NCI-H1092 treated with DMSO at 0.1 percent for 48 hours (cell line): ENCODE data around the gene KLK2.

ENCODE experiments used
- DNase-seq: peaks from one replicate; lab custom pipeline; 2025; lab: John Stamatoyannopoulos, UW

The KLK2 gene

DNA sequence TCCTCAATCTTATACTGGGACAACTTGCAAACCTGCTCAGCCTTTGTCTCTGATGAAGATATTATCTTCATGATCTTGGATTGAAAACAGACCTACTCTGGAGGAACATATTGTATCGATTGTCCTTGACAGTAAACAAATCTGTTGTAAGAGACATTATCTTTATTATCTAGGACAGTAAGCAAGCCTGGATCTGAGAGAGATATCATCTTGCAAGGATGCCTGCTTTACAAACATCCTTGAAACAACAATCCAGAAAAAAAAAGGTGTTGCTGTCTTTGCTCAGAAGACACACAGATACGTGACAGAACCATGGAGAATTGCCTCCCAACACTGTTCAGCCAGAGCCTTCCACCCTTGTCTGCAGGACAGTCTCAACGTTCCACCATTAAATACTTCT is 22.5 kb upstream of the KLK2 start:
- no peak for DNase-seq

DNA sequence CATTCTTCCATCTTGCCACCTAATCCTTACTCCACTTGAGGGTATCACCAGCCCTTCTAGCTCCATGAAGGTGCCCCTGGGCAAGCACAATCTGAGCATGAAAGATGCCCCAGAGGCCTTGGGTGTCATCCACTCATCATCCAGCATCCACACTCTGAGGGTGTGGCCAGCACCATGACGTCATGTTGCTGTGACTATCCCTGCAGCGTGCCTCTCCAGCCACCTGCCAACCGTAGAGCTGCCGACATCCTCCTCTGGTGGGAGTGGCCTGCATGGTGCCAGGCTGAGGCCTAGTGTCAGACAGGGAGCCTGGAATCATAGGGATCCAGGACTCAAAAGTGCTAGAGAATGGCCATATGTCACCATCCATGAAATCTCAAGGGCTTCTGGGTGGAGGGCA is 21.6 kb upstream of the KLK2 start:
- DNase-seq, result no peak

DNA sequence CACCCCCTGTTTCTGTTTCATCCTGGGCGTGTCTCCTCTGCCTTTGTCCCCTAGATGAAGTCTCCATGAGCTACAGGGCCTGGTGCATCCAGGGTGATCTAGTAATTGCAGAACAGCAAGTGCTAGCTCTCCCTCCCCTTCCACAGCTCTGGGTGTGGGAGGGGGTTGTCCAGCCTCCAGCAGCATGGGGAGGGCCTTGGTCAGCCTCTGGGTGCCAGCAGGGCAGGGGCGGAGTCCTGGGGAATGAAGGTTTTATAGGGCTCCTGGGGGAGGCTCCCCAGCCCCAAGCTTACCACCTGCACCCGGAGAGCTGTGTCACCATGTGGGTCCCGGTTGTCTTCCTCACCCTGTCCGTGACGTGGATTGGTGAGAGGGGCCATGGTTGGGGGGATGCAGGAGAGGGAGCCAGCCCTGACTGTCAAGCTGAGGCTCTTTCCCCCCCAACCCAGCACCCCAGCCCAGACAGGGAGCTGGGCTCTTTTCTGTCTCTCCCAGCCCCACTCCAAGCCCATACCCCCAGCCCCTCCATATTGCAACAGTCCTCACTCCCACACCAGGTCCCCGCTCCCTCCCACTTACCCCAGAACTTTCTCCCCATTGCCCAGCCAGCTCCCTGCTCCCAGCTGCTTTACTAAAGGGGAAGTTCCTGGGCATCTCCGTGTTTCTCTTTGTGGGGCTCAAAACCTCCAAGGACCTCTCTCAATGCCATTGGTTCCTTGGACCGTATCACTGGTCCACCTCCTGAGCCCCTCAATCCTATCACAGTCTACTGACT is 18.4 kb upstream of the KLK2 start, which contains the start of gene KLK3:
TSS of gene KLK3 (plus strand) at position 280 of the 775 bp plus-strand sequence. CDS start at position 321, 41 bp downstream.
- DNase-seq, result no peak

DNA sequence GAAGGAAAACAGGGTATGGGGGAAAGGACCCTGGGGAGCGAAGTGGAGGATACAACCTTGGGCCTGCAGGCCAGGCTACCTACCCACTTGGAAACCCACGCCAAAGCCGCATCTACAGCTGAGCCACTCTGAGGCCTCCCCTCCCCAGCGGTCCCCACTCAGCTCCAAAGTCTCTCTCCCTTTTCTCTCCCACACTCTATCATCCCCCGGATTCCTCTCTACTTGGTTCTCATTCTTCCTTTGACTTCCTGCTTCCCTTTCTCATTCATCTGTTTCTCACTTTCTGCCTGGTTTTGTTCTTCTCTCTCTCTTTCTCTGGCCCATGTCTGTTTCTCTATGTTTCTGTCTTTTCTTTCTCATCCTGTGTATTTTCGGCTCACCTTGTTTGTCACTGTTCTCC is 15.9 kb upstream of the KLK2 start:
- no peak for DNase-seq

DNA sequence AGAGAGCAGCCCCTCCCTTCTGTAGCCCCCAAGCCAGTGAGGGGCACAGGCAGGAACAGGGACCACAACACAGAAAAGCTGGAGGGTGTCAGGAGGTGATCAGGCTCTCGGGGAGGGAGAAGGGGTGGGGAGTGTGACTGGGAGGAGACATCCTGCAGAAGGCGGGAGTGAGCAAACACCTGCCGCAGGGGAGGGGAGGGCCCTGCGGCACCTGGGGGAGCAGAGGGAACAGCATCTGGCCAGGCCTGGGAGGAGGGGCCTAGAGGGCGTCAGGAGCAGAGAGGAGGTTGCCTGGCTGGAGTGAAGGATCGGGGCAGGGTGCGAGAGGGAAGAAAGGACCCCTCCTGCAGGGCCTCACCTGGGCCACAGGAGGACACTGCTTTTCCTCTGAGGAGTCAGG is 14.4 kb upstream of the KLK2 start:
- peak; percentile 6 for DNase-seq

DNA sequence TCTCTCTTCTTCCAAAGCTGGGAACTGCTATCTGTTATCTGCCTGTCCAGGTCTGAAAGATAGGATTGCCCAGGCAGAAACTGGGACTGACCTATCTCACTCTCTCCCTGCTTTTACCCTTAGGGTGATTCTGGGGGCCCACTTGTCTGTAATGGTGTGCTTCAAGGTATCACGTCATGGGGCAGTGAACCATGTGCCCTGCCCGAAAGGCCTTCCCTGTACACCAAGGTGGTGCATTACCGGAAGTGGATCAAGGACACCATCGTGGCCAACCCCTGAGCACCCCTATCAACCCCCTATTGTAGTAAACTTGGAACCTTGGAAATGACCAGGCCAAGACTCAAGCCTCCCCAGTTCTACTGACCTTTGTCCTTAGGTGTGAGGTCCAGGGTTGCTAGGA is 13.4 kb upstream of the KLK2 start:
- DNase-seq, result no peak

DNA sequence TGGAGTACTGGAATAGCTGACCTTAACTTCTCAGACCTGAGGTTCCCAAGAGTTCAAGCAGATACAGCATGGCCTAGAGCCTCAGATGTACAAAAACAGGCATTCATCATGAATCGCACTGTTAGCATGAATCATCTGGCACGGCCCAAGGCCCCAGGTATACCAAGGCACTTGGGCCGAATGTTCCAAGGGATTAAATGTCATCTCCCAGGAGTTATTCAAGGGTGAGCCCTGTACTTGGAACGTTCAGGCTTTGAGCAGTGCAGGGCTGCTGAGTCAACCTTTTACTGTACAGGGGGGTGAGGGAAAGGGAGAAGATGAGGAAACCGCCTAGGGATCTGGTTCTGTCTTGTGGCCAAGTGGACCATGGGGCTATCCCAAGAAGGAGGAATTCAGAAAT is 12.2 kb upstream of the KLK2 start:
- DNase-seq, result no peak

DNA sequence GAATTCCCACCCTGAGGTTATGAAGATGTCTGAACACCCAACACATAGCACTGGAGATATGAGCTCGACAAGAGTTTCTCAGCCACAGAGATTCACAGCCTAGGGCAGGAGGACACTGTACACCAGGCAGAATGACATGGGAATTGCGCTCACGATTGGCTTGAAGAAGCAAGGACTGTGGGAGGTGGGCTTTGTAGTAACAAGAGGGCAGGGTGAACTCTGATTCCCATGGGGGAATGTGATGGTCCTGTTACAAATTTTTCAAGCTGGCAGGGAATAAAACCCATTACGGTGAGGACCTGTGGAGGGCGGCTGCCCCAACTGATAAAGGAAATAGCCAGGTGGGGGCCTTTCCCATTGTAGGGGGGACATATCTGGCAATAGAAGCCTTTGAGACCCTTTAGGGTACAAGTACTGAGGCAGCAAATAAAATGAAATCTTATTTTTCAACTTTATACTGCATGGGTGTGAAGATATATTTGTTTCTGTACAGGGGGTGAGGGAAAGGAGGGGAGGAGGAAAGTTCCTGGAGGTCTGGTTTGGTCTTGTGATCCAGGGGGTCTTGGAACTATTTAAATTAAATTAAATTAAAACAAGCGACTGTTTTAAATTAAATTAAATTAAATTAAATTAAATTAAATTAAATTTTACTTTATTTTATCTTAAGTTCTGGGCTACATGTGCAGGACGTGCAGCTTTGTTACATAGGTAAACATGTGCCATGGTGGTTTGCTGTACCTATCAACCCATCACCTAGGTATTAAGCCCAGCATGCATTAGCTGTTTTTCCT is 11.5 kb upstream of the KLK2 start:
- DNase-seq, result no peak

DNA sequence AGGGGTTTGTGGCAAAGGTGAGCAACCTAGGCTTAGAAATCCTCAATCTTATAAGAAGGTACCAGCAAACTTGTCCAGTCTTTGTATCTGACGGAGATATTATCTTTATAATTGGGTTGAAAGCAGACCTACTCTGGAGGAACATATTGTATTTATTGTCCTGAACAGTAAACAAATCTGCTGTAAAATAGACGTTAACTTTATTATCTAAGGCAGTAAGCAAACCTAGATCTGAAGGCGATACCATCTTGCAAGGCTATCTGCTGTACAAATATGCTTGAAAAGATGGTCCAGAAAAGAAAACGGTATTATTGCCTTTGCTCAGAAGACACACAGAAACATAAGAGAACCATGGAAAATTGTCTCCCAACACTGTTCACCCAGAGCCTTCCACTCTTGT is 3.8 kb upstream of the KLK2 start:
- DNase-seq, result no peak

DNA sequence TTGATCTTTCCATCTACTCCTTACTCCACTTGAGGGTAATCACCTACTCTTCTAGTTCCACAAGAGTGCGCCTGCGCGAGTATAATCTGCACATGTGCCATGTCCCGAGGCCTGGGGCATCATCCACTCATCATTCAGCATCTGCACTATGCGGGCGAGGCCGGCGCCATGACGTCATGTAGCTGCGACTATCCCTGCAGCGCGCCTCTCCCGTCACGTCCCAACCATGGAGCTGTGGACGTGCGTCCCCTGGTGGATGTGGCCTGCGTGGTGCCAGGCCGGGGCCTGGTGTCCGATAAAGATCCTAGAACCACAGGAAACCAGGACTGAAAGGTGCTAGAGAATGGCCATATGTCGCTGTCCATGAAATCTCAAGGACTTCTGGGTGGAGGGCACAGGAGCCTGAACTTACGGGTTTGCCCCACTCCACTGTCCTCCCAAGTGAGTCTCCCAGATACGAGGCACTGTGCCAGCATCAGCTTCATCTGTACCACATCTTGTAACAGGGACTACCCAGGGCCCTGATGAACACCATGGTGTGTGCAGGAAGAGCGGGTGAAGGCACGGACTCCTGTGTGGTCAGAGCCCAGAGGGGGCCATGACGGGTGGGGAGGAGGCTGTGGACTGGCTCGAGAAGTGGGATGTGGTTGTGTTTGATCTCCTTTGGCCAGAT is 2.7 kb upstream of the KLK2 start:
- DNase-seq, result no peak

DNA sequence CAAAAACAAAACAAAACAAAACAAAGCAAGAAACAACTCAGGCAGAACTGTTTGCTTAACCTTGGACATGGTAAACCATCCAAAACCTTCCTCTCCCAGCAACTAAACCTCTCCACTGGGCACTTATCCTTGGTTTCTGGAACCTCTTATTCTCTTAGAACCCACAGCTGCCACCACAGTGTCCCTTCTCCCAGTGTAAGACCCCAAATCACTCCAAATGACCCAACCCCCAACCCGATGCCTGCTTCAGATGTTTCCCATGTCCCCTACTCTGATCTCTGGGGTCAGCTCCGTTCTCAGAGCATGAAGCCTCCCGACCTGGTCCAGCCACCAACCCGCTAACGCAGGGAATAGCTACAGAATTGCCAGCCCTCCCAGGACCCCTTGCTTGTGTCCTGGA is 972 bp downstream of the KLK2 start:
- no peak for DNase-seq

DNA sequence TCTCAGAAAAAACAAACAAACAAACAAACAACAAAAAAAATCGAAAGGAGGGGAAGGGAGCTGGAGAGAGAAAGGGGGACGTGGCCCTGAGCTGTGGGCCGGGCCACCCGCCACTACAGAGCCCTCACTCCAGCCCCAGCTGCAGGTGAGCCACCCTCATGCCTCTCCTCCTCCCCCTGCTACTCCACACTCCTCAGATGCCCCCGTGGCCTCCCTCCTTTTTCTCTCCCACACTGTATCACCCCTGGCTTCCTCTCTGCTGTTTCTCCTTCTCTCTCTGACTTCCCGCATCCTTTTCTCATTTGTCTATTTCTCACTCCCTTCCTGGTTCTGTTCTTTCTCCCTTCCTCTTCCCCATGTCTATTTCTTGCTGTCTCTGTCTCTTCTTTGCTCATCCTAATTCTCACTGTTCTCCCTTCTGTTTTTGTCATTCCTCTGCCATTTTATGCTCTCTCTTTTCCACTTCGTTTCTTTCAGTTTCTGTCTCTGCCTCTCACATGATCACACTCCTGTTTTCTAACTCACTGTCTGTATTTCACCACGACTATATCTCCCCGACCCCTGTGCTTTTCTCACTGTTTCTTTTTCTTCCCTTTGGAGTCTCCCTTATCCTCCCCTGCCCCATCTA is 2.7 kb downstream of the KLK2 start:
- no peak for DNase-seq

DNA sequence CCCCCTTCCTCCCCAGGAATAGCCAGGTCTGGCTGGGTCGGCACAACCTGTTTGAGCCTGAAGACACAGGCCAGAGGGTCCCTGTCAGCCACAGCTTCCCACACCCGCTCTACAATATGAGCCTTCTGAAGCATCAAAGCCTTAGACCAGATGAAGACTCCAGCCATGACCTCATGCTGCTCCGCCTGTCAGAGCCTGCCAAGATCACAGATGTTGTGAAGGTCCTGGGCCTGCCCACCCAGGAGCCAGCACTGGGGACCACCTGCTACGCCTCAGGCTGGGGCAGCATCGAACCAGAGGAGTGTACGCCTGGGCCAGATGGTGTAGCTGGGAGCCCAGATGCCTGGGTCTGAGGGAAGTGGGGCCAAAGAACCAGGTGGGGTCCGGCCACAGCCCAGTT is 3.2 kb downstream of the KLK2 start:
- no peak for DNase-seq

DNA sequence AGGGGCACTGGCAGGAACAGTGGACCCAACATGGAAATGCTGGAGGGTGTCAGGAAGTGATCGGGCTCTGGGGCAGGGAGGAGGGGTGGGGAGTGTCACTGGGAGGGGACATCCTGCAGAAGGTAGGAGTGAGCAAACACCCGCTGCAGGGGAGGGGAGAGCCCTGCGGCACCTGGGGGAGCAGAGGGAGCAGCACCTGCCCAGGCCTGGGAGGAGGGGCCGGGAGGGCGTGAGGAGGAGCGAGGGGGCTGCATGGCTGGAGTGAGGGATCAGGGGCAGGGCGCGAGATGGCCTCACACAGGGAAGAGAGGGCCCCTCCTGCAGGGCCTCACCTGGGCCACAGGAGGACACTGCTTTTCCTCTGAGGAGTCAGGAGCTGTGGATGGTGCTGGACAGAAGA is 4.1 kb downstream of the KLK2 start:
- DNase-seq, result no peak

DNA sequence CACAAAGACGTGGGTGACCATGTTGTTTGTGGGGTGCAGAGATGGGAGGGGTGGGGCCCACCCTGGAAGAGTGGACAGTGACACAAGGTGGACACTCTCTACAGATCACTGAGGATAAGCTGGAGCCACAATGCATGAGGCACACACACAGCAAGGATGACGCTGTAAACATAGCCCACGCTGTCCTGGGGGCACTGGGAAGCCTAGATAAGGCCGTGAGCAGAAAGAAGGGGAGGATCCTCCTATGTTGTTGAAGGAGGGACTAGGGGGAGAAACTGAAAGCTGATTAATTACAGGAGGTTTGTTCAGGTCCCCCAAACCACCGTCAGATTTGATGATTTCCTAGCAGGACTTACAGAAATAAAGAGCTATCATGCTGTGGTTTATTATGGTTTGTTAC is 5.6 kb downstream of the KLK2 start:
- DNase-seq, result no peak

DNA sequence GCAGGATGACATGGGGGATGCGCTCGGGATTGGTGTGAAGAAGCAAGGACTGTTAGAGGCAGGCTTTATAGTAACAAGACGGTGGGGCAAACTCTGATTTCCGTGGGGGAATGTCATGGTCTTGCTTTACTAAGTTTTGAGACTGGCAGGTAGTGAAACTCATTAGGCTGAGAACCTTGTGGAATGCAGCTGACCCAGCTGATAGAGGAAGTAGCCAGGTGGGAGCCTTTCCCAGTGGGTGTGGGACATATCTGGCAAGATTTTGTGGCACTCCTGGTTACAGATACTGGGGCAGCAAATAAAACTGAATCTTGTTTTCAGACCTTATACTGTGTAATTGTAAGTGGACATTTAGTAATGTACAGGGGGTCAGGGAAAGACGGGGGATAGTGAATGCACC is 7.0 kb downstream of the KLK2 start:
- no peak for DNase-seq

DNA sequence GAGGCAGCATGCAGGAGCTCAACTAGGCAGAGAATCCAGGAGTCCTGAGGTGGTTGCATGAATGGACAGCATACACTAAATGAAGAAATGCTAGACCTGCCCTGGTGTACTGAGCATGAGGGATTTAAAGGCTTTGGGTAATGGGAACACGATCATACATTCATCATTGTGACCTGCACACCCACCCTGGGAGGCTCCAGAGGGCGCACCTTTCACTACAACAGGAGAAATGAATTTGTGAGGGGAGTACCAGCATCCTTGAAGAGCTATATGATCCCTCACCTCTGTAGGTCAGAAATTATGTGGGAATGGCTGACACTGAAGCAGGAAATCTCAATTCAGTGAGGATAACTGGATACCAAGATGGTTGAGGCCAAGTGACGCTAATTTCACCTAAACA is 8.9 kb downstream of the KLK2 start:
- no peak for DNase-seq

DNA sequence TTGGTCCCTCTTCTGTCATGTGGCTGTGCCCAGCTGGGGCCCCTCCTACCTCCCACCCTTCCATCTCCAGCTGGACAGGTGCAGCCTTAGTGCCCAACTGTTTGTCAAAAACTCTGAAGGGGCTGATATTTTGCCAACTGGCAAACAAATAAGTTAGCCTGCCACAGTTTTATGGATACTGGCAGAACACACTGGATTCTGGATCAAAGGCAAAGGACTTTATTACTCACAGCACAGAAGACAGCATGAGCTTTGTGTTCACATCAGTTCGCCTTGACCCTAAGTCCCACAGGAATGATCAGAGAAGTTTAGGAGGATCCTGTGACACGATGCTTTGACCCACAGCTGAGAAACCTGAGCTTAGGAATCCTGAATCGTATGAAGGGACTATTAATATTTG is 16.4 kb downstream of the KLK2 start:
- no peak for DNase-seq

DNA sequence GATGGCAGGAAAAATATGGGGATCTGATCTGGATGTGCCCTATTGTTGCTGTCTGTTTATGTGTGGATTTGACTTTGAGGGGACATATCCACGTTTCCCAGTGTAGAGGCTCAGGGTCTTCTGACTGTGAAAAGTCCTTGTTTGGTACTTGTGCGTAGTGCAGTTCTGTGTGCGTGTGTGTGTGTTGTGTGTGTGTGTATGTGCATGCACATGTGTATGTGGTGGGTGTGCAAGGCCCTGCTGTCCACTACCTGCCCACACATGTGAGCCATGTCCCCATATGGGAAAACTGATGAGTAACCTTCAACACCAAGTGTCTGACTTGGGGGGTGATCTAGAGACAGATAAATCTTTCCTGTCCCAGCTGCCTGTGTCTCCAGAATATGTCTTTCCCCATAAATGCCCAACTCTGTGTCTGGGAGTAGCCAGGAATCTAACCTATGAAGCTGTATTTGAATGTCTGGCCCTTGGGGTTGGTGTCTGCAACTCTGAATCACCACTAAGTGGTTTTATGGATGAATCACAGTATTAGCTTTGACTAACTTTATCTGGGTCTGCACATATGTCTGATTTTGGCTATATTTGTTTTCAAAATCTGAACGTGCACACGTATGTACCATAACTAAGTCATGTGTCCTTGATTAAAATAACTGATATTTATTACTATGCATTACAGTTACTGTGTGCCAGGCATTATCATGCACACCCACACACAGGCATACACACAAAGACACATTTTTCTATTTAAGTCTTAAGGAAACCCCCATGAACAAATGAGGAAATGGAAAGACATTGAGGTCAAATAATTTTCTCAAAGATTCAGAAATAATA is 17.4 kb downstream of the KLK2 start:
- no peak for DNase-seq

DNA sequence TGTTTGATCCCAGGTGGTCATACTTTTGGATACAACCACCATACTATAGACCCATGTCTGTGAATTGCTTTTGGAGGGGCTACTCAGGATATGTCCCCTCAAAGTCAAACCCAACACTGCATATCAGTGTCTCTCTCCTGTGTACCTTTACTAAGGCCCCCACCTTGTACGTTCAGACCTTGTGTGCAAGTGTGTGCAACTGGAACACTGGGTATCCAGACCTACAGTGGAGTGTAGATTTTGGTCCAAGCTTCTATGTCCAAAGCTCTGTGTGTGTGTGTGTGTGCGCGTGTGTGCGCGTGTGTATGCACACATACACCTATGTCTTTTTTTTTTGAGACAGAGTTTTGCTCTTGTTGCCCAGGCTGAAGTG is 18.0 kb downstream of the KLK2 start:
- DNase-seq, result no peak

DNA sequence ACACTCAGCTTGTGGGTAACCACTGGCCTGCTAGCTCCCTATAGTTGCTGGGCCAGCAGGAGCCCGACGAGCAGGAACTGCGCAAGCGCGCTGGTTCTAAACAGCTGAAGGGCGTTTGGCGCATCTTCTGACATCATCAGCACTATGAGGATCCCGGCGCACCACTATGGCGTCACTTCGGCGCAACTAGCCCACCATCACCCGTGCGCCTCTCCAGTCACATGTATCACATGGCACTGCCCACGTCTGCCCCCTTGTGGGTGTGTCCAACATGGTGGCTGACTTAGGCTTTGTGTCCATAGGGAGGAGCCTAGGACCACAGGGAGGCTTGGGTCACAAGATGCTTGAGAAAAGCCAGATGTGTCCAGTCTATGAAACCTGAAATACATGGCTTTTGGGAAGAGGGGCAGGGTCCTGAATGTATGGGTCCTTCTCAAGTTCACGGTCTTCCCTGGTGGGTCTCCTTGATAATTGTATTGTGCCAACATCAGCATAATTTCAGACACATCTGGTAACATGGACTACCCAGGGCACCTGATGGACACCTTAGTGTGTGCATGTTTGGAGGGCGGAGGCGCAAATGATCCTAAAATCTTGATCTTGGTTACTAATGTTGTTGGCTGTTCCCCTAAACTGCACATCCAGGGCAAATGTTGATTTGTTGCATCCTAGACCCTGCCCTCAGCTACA is 20.0 kb downstream of the KLK2 start:
- DNase-seq, result no peak
